HTERT RPE-1 (cell line): ENCODE data around the gene MLLT6.
"Not testable (repeated sequence)": the region's sequence is repeated elsewhere in the genome, so short reads cannot be mapped to it uniquely, and the experiment has no call there.

Experiments used
- in situ Hi-C: fragments of 300-500 bp; cut with MboI; formaldehyde crosslinking; loops from 4 replicates; pipeline ENCODE4 v1.14.3; 2020; ENCODE audit warnings: low sequenced_read_pairs

Gene MLLT6

GRCh38 chr17:38725066-38725465, 20.0 kb downstream of the MLLT6 start:
- in situ Hi-C loops, result no loop called here

- in situ Hi-C loops, result not testable (repeated sequence)
These were observed 21.1 kb downstream of the MLLT6 start for GRCh38 chr17:38726145-38726544.

DNA sequence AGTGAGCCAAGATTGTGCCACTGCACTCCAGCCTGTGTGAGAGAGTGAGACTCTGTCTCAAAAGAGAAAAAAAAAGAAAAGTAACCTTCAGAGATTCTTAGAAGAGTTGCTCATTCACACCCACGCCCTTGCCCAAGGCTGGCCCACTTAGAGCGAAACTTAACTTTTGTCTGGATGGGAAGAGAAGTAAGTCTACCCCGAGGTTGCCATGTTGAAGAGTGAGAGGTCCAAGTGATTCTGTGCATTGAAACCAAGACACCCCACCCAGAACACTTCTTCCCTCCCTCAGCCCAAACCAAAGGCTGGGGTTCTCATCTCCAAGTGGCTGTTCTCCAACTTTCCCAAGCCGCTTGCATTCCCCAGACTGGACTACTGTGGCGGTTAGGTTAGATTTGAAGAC, 22.7 kb downstream of the MLLT6 start:
- in situ Hi-C loops, result no loop called here

DNA sequence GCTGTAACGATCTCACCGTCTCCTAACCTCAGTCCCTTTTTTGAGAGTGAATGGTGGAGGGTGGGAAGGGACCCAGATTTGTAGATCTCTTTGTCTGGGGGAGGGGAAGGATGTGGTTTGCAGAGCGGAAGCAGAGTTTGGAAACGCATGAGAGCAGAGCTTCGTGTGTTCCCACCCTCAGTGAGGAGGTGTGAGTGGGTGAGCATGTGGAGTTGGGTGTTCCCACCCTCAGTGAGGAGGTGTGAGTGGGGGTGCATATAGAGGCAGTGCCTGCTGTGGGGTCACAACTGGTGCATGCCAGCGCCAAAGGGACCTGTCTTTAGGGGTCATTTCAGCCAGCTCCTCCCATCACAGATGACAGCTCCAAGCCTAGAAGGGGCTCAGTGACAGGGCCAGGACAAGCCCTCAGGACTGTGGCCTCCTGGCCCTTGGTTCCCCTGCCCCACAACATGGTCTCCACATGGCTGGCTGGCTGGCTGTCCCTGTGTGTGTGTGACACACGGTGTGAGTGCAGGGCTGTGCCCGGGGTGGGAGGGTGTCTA, 23.3 kb downstream of the MLLT6 start:
- in situ Hi-C loops, result no loop called here

DNA sequence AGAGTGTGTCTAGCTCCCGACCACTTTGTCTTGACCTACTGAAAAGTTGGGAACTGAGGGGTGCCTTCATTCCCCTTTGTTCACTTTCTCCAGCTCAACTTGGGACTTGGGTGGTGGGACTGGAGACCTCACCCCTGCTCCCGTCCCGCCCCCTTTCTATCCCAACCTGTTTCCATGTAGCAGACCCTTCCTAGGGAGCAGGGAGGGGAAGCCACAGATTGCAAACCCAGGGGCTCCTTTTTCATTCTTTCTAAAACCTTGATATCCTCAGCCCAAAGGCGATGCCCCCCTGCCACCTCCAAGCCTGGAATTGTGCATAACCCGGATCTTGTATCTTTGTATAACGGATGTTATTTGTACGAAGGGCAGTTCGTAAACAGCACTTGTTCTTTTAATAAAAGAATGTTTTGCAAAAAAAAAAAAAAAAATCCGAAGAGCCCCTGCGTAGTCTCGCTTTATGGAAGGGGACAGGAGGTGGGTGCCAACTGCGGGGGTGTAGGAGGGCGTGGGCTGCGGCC, 24.4 kb downstream of the MLLT6 start:
- in situ Hi-C loops, result no loop called here

- in situ Hi-C loops, result no loop called here
These were observed 24.9 kb downstream of the MLLT6 start, which contains the start of gene CISD3 for GRCh38 chr17:38729886-38730525. CISD3 (plus strand) TSS chr17:38730341; CDS start chr17:38730359, 18 bp downstream.

- in situ Hi-C loops, result no loop called here
These were observed 25.7 kb downstream of the MLLT6 start for GRCh38 chr17:38730526-38731379.

GRCh38 chr17:38731526-38732294, 26.6 kb downstream of the MLLT6 start:
- in situ Hi-C loops, result no loop called here

DNA sequence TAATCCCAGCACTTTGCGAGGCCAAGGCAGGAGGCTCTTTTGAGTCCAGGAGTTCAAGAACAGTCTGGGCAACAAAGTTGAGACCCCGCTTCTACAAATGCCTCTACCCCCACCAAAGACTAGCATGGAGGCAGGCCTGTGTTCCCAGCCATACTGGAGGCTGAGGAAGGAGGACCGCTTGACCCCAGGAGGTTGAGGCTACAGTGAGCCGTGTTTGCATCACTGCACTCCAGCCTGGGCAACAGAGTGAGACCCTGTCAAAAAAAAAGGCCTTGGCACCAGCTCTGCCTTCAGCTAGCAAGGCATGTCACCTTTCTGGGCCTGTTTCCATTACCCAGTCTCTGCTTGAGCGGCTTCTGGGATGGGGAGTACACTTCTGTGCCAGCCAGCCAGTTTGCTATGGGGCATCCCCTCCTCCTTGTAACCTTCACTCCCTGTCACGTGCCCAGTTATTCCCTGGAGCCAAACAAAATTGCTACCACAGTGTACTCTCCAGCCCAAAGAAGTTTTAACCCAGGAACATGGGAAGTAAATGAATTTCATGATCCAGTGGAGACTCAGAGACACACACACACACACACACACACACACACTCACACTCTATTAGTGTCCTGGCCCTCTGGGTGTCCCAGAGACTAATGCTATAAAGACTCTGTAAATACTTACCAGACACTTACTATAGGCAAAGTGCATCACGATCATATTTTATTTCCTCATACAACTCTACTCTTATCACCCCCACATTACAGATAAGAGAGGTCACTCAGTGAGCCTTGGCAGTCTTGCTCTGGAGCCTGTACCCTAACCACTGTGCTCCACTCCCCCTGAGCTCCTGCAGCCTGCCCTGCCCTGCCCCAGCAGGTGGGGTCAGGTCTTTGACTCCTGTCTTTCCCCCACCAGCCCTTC, 27.6 kb downstream of the MLLT6 start:
- in situ Hi-C loops, result no loop called here

DNA sequence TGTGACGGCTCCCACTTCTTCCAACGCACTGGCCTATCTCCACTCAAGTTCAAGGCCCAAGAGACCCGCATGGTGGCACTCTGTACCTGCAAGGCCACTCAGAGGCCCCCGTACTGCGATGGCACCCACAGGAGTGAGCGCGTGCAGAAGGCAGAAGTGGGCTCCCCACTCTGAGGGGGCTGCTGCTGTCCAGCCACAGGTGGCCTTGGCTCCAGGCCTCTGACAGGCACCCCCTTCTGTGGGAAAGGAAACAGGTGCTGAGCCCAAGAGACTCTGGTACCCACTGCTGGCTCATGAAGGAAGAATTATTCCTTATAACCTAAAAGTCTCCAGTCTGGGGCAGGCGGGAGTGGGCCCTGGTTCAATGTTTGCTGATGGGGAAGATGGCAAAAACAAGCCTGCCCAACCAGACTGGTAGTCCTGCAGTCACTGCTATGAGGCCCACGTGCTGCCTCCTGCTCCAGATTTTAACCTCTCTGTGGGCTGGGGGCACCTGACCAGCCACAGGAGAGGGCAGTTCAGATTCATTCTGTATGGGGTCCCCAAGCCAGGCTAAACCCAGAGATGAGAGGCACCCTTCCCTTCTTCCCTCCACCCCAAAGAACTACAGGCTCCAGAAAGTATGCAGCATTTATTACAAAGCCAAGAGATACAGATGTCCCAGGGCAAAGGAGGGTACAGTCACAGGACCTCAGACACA, 28.4 kb downstream of the MLLT6 start:
- in situ Hi-C loops, result no loop called here

GRCh38 chr17:38733982-38734973, 29.2 kb downstream of the MLLT6 start:
- in situ Hi-C loops, result no loop called here

GRCh38 chr17:38735161-38735997, 30.3 kb downstream of the MLLT6 start:
- in situ Hi-C loops, result no loop called here

GRCh38 chr17:38738007-38738662, 33.1 kb downstream of the MLLT6 start:
- in situ Hi-C loops, result no loop called here

- in situ Hi-C loops, result no loop called here
These were observed 33.6 kb downstream of the MLLT6 start for GRCh38 chr17:38738686-38739085.

DNA sequence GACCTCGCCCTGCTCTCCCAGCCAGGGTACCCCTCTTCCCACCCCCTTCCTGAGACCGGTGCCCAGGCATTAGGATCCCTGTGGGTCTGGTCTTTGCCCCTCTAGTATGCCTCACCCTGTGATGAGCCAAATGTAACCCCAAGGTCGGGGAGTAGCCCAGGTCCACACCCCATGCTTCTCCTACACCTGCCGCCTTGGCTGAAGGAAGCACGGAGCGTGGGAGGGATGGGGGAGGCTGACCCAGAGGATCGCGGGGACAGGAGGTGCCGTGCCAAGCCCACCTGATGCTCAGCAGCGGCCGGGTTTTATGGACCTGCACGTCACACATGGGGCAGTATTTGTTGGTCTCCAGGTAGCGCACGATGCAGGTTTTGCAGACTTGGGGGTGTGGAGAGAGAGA, 34.2 kb downstream of the MLLT6 start:
- in situ Hi-C loops, result no loop called here

GRCh38 chr17:38740044-38740443, 35.0 kb downstream of the MLLT6 start:
- in situ Hi-C loops, result no loop called here

GRCh38 chr17:38740806-38741205, 35.7 kb downstream of the MLLT6 start:
- in situ Hi-C loops, result no loop called here
